ENCODE data around the gene GATB. TPM values are rescaled to one million over a fixed set of nuclear protein-coding genes. Genes with fewer than 3 reads are reported as not detected.

Gene GATB
- total RNA-seq, 5 donors from 2014 or later (not counting 1 experiment from before 2014, with no cell fraction given), result 9.6 to 15.3 (median 12.7) TPM

GRCh38 chr4:151703401-151703800 lies 57.4 kb downstream of the GATB start:
- Histone ChIP-seq H3K27me3 (replicated peaks in 1 of 2; ENCODE audit: control insufficient read depth in 2 of 2, extremely low read depth in 1 of 2, insufficient read depth in 2 of 2, low read length in 1 of 2) (no peaks in the 10 kb centered on the region), H3K36me3 (ENCODE audit: control insufficient read depth in 2 of 2, extremely low read depth in 1 of 2, insufficient read depth in 1 of 2, low read length in 1 of 2) (peaks cover 4 to 36% of the 10 kb centered on the region in 2 donors), H3K4me1 (ENCODE audit: control insufficient read depth in 1 of 2, extremely low read depth in 1 of 2, insufficient read depth in 2 of 2, low read length in 2 of 2) (no peaks in the 10 kb centered on the region), H3K4me3 (ENCODE audit: control insufficient read depth in 1 of 2, extremely low read depth in 1 of 2, low read length in 1 of 2) (no peak overlapping the region), H3K27ac (ENCODE audit: low read length) (no peak overlapping the region), H3K9me3 (no peaks in the 10 kb centered on the region)
- ATAC-seq (replicated peaks in 1 of 4) (no peak), DNase-seq (no peak)
- WGBS (ENCODE audit: insufficient coverage), result 93% methylated on average over 3 of the region's 3 CpGs
- Mint-ChIP-seq H3K4me3 (no peak overlapping the region), H3K27me3 (no peaks in the 10 kb centered on the region), H3K27ac (no peak overlapping the region), H3K4me1 (peaks cover 0 to 4% (median 0%) of the 10 kb centered on the region in 3 donors), H3K9me3 (no peaks in the 10 kb centered on the region), H3K36me3 (peaks cover 75% of the 10 kb centered on the region)
- CTCF ChIA-PET, result interaction anchor here in 1 of 2 donors (0.6 kb wide), 1 partner anchor 24 kb away, joined by 3 read pairs; no protein-coding TSS in a partner anchor
- POLR2A ChIA-PET, result no interaction called here

DNA sequence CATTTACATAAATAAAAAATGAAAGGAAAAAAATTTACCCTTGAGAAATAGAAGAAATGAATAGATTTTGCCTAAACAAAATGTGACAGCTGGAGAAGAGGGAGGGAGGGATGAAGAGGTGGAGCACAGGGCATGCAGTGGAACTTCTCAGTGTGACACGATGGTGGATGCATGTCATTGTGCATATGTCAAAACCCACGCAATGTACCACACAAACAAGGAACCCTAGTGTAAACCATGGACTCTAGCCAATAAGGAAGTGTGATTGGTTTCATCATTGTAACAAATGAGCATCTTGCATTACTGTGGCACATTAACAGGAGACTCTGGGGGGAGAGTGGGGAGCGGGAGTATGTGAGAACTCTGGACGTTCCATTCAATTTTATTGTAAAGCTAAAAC lies 58.6 kb downstream of the GATB start:
- no peaks in the 10 kb centered on the region for H3K4me1 ChIP-seq (ENCODE audit: control insufficient read depth in 1 of 2, extremely low read depth in 1 of 2, insufficient read depth in 2 of 2, low read length in 2 of 2)
- Mint-ChIP-seq H3K4me1 (peaks cover 0 to 4% (median 0%) of the 10 kb centered on the region in 3 donors), H3K36me3 (peaks cover 71% of the 10 kb centered on the region), H3K9me3 (peaks cover 0 to 1% (median 0%) of the 10 kb centered on the region in 3 donors), H3K27me3 (no peaks in the 10 kb centered on the region), H3K27ac (no peak overlapping the region), H3K4me3 (no peak overlapping the region)
- ChIA-PET CTCF (no interaction called here), POLR2A (interaction anchor here in 1 of 2 donors (0.5 kb wide), 1 partner anchor 11 kb away, joined by 3 read pairs; no protein-coding TSS in a partner anchor)
- H3K9me3 ChIP-seq, result no peaks in the 10 kb centered on the region
- no peak for ATAC-seq (replicated peaks in 1 of 4)
- no CpG with 5 or more reads among the region's 4 CpGs for WGBS (ENCODE audit: insufficient coverage)
- no peaks in the 10 kb centered on the region for H3K27me3 ChIP-seq (replicated peaks in 1 of 2; ENCODE audit: control insufficient read depth in 2 of 2, extremely low read depth in 1 of 2, insufficient read depth in 2 of 2, low read length in 1 of 2)
- H3K27ac ChIP-seq (ENCODE audit: low read length), result no peak overlapping the region
- peaks cover 0 to 29% of the 10 kb centered on the region in 2 donors for H3K36me3 ChIP-seq (ENCODE audit: control insufficient read depth in 2 of 2, extremely low read depth in 1 of 2, insufficient read depth in 1 of 2, low read length in 1 of 2)
- DNase-seq, result no peak
- H3K4me3 ChIP-seq (ENCODE audit: control insufficient read depth in 1 of 2, extremely low read depth in 1 of 2, low read length in 1 of 2), result no peak overlapping the region

DNA sequence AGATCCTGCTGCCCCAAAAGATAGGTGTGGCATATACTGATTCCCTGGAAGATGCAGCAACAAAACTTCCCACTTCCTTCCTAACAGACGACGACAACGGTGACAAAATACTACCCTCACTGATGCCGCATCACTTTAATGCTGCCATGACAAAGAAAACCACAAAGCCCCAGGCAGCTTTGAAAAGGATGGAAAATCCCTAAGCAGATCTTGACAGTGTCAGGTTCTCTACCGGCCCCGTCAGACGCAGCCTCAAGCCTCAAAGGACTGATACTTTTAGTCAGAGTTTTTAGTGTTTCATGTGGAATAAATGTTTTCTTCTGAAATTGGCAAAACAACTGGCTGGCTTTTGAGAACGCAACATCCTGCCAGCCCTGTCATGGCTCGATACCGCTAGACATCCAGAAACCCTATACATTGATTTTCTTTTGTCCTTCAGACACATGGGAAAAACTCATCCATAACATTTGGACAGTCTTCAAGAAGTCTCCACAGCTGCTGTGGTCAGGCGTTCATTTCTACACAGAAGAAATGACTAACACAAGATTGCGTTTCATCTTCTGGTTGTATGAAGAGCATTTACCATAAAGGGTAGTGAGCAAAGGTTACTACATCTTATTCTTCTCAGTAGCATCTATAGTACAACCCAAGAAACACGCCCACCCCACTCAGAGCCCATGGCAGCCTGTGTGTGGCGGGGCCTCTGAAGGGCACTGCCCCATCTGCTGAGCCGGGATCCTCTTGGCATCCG lies 60.1 kb downstream of the GATB start:
- ChIA-PET POLR2A (no interaction called here), CTCF (no interaction called here)
- H3K27ac Mint-ChIP-seq, result no peak overlapping the region
- peaks cover 0 to 27% of the 10 kb centered on the region in 2 donors for H3K36me3 ChIP-seq (ENCODE audit: control insufficient read depth in 2 of 2, extremely low read depth in 1 of 2, insufficient read depth in 1 of 2, low read length in 1 of 2)
- ATAC-seq (replicated peaks in 1 of 4) (peak in 1 of 4 experiments; percentile 69), DNase-seq (peak in 1 of 35 experiments; percentile 13)
- no peaks in the 10 kb centered on the region for H3K4me1 ChIP-seq (ENCODE audit: control insufficient read depth in 1 of 2, extremely low read depth in 1 of 2, insufficient read depth in 2 of 2, low read length in 2 of 2)
- H3K4me3 ChIP-seq (ENCODE audit: control insufficient read depth in 1 of 2, extremely low read depth in 1 of 2, low read length in 1 of 2), result no peak overlapping the region
- no peaks in the 10 kb centered on the region for H3K27me3 Mint-ChIP-seq
- peaks cover 0 to 4% (median 0%) of the 10 kb centered on the region in 3 donors for H3K4me1 Mint-ChIP-seq
- WGBS (ENCODE audit: insufficient coverage), result 81% methylated on average over 6 of the region's 16 CpGs
- H3K27me3 ChIP-seq (replicated peaks in 1 of 2; ENCODE audit: control insufficient read depth in 2 of 2, extremely low read depth in 1 of 2, insufficient read depth in 2 of 2, low read length in 1 of 2), result no peaks in the 10 kb centered on the region
- no peak overlapping the region for H3K4me3 Mint-ChIP-seq
- H3K9me3 Mint-ChIP-seq, result peaks cover 0 to 4% (median 0%) of the 10 kb centered on the region in 3 donors
- H3K9me3 ChIP-seq, result no peaks in the 10 kb centered on the region
- no peak overlapping the region for H3K27ac ChIP-seq (ENCODE audit: low read length)
- peaks cover 73% of the 10 kb centered on the region for H3K36me3 Mint-ChIP-seq

DNA sequence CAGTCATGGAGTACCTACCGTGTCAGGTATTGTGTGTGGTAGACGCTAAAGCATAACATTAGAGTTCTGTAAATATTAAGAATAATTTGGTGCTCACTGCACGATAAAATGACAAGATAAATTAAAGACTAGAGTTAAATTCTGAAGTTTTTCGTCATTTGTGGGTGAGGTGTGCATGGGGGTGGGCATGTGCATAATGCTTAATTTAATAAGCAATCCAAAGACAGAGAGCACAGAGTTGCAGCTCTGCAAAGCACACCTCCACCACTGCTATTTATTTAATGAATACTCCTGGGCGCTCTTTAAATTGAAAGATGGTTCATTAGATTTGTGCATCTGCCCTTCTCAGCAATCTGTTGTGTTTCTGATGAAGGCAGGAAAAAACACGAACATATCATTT lies 62.6 kb downstream of the GATB start:
- CTCF ChIA-PET, result interaction anchor here in 1 of 2 donors (0.6 kb wide), 1 partner anchor 42 kb away, joined by 5 read pairs; no protein-coding TSS in a partner anchor
- Mint-ChIP-seq H3K4me1 (peaks cover 0 to 4% (median 0%) of the 10 kb centered on the region in 3 donors), H3K4me3 (no peak overlapping the region), H3K36me3 (peaks cover 67% of the 10 kb centered on the region), H3K27ac (no peak overlapping the region), H3K9me3 (peaks cover 0 to 4% (median 0%) of the 10 kb centered on the region in 3 donors), H3K27me3 (no peaks in the 10 kb centered on the region)
- Histone ChIP-seq H3K27me3 (replicated peaks in 1 of 2; ENCODE audit: control insufficient read depth in 2 of 2, extremely low read depth in 1 of 2, insufficient read depth in 2 of 2, low read length in 1 of 2) (no peaks in the 10 kb centered on the region), H3K9me3 (no peaks in the 10 kb centered on the region), H3K4me3 (ENCODE audit: control insufficient read depth in 1 of 2, extremely low read depth in 1 of 2, low read length in 1 of 2) (no peak overlapping the region), H3K4me1 (ENCODE audit: control insufficient read depth in 1 of 2, extremely low read depth in 1 of 2, insufficient read depth in 2 of 2, low read length in 2 of 2) (no peaks in the 10 kb centered on the region), H3K27ac (ENCODE audit: low read length) (no peak overlapping the region), H3K36me3 (ENCODE audit: control insufficient read depth in 2 of 2, extremely low read depth in 1 of 2, insufficient read depth in 1 of 2, low read length in 1 of 2) (peaks cover 0 to 20% of the 10 kb centered on the region in 2 donors)
- POLR2A ChIA-PET, result interaction anchor here in 1 of 2 donors (0.5 kb wide), 1 partner anchor 832 kb away, joined by 7 read pairs; no protein-coding TSS in a partner anchor
- 95% methylated on average over 3 of the region's 6 CpGs for WGBS (ENCODE audit: insufficient coverage)
- DNase-seq, result no peak
- ATAC-seq (replicated peaks in 1 of 4), result no peak

DNA sequence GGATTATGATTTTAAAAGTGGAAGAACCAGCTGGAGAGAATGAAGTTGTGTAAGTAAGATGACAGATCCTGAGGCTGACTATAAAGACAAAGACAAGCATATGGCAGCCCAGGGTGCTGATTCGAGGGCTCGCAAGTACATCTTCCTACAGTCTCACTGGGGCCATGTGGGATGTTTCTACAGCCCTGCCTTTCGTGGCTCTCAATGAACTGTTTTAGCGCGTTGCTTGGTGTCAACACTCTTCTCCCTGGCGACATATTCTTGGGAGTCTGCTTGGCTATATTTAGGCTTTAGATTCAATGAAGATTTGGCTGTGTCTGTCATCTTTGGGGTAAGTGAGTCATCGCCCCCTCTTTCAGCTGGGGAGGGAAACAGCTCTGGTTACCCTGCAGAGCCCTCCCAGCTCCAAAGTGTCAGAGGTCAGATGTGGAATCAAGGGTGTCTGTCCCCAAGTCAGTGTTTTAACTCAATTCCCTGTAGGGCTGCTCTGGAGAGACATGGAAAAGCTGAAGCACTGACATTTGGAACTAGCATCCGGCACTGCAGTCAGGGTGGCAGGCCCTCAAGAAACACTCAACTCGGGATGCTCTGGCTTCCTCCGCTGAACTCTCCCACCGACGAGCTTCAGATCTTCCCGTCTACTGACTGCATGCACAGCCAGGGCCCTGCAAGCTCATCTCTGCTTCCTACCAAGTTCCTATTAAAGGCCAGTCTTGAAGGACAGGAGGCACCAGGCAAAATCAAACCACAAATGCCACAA lies 65.7 kb downstream of the GATB start:
- Mint-ChIP-seq H3K4me1 (no peaks in the 10 kb centered on the region), H3K9me3 (peaks cover 0 to 4% (median 0%) of the 10 kb centered on the region in 3 donors), H3K27me3 (no peaks in the 10 kb centered on the region), H3K36me3 (peaks cover 43% of the 10 kb centered on the region), H3K4me3 (no peak overlapping the region), H3K27ac (no peak overlapping the region)
- H3K4me1 ChIP-seq (ENCODE audit: control insufficient read depth in 1 of 2, extremely low read depth in 1 of 2, insufficient read depth in 2 of 2, low read length in 2 of 2), result no peaks in the 10 kb centered on the region
- DNase-seq, result no peak
- POLR2A ChIA-PET, result no interaction called here
- no peak overlapping the region for H3K4me3 ChIP-seq (ENCODE audit: control insufficient read depth in 1 of 2, extremely low read depth in 1 of 2, low read length in 1 of 2)
- no peak for ATAC-seq (replicated peaks in 1 of 4)
- H3K27ac ChIP-seq (ENCODE audit: low read length), result no peak overlapping the region
- no peaks in the 10 kb centered on the region for H3K27me3 ChIP-seq (replicated peaks in 1 of 2; ENCODE audit: control insufficient read depth in 2 of 2, extremely low read depth in 1 of 2, insufficient read depth in 2 of 2, low read length in 1 of 2)
- H3K36me3 ChIP-seq (ENCODE audit: control insufficient read depth in 2 of 2, extremely low read depth in 1 of 2, insufficient read depth in 1 of 2, low read length in 1 of 2), result peaks cover 2 to 7% of the 10 kb centered on the region in 2 donors
- WGBS (ENCODE audit: insufficient coverage), result 97% methylated on average over 7 of the region's 13 CpGs
- CTCF ChIA-PET, result interaction anchor here (0.7 kb wide), 2 partner anchors 307 to 1155 kb away, joined by 4 read pairs; no protein-coding TSS in a partner anchor
- no peaks in the 10 kb centered on the region for H3K9me3 ChIP-seq

DNA sequence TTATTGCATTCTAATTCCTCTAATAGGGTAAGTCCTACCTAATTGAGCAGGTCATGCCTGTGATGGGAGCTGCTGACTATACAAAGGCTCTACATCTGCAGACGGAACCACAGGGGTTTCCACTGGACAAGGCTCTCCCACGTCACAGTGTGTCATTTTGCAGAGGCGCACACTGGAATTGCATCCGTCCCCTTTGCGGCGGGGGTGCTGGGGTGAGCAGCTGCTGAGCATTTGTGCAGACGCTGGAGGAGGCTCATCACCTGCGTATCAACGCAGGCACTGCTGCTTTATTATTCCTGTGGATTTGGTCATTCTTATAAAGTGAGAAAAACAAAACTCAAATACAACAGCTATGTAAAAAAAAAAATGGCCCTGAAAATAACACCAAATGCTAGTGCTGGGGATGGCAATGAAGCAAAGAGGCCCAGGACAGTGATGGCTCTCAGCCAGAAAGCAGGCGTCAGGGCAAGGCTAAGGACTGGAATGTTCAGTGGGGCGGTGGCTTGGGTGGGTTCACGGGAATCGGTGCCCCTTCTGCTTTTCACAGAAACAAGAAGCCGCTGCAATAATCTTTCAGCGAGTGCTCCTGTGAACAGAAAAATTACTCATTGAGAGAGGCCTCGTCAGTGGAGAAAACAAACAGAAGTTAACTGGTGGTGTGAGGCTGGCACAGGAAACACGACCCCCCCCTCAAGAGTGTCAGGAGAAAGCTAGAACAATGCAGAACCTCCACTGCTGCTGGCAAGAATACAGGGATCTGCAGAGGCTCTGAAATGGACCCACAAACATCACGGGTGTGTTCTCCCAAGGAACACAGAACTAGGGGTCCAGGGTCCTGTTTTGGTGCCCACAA lies 67.8 kb downstream of the GATB start:
- peaks cover 2 to 17% of the 10 kb centered on the region in 2 donors for H3K36me3 ChIP-seq (ENCODE audit: control insufficient read depth in 2 of 2, extremely low read depth in 1 of 2, insufficient read depth in 1 of 2, low read length in 1 of 2)
- no peak overlapping the region for H3K4me3 Mint-ChIP-seq
- ChIA-PET POLR2A (no interaction called here), CTCF (no interaction called here)
- no peaks in the 10 kb centered on the region for H3K9me3 ChIP-seq
- peaks cover 0 to 4% (median 0%) of the 10 kb centered on the region in 3 donors for H3K9me3 Mint-ChIP-seq
- H3K36me3 Mint-ChIP-seq, result peaks cover 41% of the 10 kb centered on the region
- H3K27ac ChIP-seq (ENCODE audit: low read length), result no peak overlapping the region
- no peaks in the 10 kb centered on the region for H3K27me3 Mint-ChIP-seq
- H3K27ac Mint-ChIP-seq, result no peak overlapping the region
- H3K4me1 Mint-ChIP-seq, result no peaks in the 10 kb centered on the region
- WGBS (ENCODE audit: insufficient coverage), result 93% methylated on average over 13 of the region's 18 CpGs
- H3K4me1 ChIP-seq (ENCODE audit: control insufficient read depth in 1 of 2, extremely low read depth in 1 of 2, insufficient read depth in 2 of 2, low read length in 2 of 2), result no peaks in the 10 kb centered on the region
- no peaks in the 10 kb centered on the region for H3K27me3 ChIP-seq (replicated peaks in 1 of 2; ENCODE audit: control insufficient read depth in 2 of 2, extremely low read depth in 1 of 2, insufficient read depth in 2 of 2, low read length in 1 of 2)
- no peak for DNase-seq
- H3K4me3 ChIP-seq (ENCODE audit: control insufficient read depth in 1 of 2, extremely low read depth in 1 of 2, low read length in 1 of 2), result no peak overlapping the region
- no peak for ATAC-seq (replicated peaks in 1 of 4)

All from T-cell (primary cell).